G401.6 (cell line): ENCODE measurements around the gene GREB1.

ENCODE experiments used
- FAIRE-seq: peaks from 2 replicates; lab custom pipeline; 2012; peaks lifted over from hg19 to GRCh38; lab: Jason Lieb, UNC

The GREB1 gene

GRCh38 chr2:11533278-11534070, at the start of gene GREB1:
TSS of gene GREB1 (plus strand) at chr2:11534045. CDS start at chr2:11556615, 22,570 bp downstream.
- FAIRE-seq, result no peak

DNA sequence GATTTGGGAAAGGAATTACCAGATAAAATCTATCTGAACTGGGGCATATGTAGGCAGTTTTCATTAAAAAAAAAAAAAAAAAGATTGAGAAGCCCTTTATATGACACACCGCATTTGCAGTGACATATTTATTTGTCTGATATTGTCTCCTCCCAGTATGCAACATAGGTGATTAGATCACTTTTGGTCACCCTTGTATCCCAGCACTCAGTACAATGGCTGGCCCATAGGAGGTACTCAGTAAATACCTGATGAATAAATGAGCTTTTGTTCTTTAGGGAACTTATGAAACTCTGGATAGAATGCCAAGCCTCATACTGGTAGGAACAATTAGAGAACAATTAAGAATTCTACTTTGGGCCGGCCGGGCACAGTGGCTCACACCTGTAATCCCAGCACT, 45.0 kb upstream of the GREB1 start:
- no peak for FAIRE-seq

- FAIRE-seq, result no peak
Observed at GRCh38 chr2:11490194-11490593, 43.7 kb upstream of the GREB1 start.

DNA sequence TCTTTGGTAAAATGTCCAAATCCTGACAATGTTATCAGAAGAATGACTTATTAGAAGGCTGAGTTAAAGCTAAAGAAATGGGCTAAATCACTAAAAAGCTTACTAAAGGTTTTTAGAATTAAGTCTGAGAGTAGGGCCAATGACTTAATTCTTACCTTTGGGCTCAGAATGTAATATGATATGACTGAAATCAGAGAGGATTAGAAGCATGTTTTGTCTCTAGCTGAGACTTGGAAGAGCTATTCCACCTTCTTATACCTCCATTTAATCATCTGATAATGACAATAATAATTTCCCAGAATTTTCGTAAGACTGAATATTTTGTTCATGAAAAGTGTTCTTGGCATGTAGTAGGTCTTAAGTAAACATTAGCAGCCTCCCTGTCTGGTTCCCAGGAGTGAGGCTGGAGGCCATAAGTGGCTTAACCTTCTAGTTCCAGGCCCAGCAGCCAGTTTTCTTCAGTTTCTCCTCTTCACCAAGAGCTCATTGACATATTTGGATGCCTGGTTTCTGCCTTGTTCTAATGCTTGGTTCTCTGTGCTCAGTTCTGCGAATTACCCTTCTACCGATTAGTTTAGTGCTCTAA, 42.4 kb upstream of the GREB1 start:
- no peak for FAIRE-seq

DNA sequence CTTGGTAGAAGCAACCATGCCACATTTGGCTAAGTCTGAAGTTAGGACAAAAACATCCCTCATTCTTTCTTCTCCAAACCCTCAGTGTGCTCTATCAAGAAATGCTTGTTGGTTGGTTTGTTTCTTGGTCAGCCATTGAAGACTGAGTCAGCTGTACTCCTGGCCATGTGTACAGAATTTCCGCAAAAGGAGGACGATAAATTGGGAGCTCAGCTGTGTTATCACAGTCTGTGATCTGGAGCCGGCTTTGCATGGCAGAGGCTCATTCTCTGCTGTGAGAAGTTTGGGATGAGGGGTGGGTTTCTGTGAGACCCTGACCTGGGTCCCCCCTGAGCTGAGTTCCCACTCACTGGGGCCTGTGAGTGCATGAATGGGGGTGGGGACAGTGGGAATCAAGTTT, 41.6 kb upstream of the GREB1 start:
- FAIRE-seq, result no peak

GRCh38 chr2:11492720-11493119, 41.1 kb upstream of the GREB1 start:
- no peak for FAIRE-seq

- FAIRE-seq, result no peak
Observed at GRCh38 chr2:11493282-11493681, 40.6 kb upstream of the GREB1 start.

DNA sequence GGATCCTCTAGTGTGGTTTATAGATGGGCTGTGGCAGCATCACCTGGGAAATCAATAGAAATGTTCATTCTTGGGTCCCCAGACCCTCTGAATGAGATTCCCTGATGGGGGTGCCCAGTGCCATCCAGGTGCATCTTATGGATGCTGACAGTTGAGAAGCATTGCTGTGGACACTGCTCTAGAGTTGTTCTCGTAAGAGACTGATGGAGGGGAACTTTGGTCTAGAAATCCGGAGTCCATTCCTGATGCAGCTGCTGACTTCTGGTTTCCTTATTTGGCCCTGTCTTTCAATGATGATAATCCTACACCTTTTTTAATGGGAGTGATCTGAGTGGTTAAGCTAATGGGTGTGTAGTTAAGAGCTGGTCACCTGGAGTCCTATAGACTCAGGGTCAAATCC, 39.5 kb upstream of the GREB1 start:
- no peak for FAIRE-seq

DNA sequence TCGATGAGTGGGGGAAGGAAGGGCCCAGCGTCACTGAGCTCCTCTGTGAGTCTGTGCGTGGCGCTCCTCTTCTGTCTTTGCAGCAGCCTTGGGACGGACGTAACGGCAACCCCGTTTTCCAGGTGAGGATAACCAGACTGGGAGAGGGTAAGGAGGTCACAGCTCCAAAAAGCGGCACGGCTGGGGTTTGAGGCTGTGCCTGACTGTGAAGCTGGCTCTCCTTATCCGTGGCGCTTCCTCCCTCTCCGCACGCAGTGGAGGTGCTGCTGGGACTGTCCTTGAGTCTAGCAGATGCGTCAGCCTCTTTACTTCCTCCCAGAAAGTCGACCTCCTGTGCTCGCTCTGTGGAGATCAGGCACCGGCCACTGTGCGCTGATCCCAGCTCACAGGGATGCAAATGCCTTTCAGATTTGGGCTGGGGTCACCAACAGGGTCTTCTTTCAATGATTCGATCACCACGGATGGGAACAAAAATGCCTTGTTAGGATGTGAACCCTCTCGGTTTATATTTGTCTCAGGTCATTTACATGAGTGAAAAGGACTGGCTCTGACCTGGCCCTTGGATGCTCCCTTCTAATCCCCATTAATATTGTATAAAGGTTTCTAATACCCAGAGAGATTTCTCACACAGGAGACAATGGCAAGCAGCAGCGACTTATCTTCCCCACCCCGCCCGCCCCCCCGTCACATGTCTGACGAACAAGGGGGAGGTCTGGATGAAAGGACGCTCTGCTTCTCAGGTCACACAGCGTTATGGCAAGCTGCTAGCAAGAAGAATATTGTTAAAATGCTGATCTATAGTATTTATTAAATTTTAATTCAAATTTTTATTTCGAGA, 37.8 kb upstream of the GREB1 start:
- FAIRE-seq, result no peak

GRCh38 chr2:11498543-11499034, 35.3 kb upstream of the GREB1 start:
- no peak for FAIRE-seq

DNA sequence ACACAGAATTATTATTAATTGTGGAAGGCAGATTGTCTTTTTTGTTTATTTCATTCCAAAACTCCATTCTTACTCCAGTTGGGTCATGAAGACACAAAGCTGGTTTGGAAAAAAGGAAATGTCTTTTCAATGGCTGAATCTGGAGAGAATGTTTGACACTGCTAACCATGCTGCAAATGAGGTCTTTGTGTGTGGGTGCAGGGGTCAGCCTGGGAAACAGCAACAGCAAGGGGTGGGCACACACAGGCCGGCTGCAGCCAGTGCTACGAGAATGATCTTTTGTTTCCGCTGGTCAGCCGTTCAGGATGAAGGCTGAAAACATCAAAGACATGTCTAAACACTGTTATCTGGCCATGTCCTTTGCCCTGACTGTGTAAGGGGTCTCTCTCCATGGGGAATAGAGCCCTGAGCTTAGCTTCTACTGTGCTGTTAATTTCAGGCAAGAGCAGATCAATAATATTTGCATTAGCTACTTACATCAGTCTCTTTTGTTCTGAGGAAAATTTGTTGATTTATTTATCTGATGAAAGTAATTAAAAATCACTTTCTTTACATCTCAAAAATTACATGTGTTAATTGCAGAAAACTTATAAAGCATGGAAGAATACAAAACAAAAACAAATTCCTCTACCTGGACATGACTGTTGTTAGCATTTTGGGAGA, 34.6 kb upstream of the GREB1 start:
- FAIRE-seq, result no peak

DNA sequence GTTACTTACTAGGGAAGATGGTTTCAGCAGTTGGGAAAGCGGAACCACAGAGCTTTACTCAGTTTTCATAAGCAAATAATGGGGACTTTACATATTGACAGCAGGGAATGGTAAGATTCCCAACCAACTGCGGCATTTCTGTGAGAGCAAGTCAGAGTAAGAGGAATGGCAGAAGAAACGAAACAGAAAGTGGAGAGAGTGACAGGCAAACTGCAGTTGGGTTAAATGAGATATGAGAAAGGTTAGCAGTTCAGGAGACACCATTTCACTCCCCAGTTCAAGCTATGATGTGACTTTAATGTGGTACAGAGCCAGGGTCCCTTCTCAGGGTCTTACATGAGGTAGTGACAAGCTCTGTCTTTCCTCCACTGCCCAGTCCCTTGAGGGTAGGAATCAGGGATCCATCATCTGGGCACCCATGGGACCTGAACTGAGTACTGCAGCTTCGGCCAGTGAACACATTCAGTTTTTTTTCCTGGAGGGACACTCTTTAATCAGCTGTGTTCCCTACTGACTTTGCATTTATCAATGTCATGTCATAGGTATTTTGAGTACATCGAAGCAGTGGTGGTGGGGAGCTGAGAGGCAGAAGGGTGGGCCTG, 33.0 kb upstream of the GREB1 start:
- no peak for FAIRE-seq

GRCh38 chr2:11502740-11503292, 31.0 kb upstream of the GREB1 start:
- no peak for FAIRE-seq

DNA sequence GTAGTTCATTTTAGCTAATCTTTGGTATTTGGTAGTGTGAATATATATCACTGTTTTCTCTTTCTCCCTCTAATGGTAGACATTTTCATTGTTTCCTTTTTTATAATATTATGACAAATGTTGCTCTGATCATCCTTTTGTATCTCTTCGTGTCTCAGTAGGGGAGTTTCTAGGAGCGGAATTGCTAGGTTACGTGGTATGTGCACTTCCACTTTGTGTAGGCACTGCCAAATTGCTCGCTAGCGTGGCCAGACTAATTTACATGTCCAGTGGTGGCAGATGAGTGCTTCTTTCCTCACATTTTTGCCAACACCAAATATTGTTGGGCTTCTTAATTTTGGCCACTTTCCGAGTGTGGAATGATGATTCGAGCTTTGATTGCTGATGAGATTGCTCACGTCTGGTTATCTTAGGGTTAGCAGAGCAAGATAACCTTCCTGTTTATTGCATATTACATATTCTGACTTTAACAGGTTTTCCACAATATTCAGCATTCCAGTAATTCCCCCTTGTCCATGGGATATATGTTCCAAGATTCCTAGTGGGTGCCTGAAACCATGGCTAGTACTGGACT, 30.4 kb upstream of the GREB1 start:
- no peak for FAIRE-seq

DNA sequence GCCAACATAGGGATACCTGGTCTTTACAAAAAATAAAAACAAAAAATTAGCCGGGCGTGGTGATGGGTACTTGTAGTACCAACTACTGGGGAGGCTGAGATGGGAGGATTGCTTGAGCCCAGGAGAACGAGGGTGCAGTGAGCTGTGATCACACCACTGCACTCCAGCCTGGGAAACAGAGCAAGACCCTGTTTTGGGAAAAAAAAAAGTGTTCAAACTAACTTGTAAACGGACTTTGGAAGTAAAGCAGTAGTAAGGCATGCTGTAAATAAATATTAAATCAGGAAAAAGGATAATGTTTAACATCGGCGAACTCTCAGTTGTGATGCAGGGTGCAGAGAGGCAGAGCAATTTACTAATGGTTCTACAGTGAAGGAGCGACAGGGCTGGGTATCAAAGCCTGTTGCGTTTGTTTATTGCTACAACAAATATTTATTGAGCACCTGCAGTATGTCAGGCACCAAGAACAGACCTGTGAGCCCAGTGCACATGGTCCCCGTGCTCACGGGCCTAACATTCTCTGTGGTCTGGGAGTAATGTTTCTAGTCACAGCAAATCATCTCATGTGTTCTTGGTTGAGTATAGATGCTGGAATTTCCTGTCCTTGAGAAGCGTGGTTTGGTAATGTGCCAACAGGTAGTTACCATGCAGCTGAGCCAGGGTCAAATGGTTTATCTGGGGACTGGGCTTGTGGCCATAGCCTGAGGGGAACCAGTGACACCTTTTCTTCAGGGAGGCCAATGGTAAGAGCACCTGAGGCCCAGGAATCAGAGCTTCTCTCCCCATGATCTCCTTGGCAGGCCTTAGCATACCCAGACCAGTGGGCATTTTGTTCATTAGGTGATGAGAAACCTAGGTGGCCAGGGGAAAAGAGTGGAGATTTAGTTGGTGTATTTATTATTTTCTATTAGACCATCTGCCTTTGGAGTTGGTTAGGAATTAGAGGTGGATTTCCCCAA, 27.9 kb upstream of the GREB1 start:
- no peak for FAIRE-seq

DNA sequence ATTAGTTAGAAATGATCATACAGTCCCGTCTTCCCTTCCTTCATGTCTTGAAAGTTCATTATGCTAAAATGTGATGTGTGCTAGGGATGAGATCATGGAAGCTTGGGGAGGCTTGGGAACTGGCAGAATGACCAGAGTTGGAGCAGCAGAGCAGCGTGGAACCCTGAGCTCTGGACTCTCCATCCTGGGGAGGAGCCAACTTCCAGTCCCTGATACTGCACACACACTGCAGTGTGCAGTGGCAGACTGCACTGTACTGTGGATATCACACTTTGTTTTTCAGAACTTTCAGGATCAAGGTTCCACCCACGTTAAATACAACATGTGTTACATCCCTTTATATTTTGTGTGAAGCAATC, 27.3 kb upstream of the GREB1 start:
- FAIRE-seq, result no peak

GRCh38 chr2:11507517-11507916, 26.3 kb upstream of the GREB1 start:
- no peak for FAIRE-seq

DNA sequence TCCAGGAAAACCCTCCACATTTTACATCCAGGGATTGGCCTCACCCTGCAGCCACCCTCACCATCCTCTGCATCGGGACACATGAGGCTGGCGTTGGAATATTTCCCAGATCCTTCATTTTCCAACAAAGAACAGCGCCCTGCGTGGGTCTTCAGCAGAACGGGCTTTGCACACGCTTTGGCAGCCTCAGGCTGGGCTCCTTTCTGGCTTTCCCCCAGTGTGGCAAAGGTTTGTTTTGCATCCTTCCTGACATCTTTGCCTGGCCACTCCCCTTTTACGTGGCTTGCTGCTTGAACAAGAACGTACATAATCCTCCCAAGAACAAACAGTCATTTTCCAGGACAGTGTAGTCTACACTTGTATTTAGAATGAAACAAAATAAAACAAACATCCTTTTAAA, 25.6 kb upstream of the GREB1 start:
- no peak for FAIRE-seq

GRCh38 chr2:11509657-11510360, 24.0 kb upstream of the GREB1 start:
- no peak for FAIRE-seq

DNA sequence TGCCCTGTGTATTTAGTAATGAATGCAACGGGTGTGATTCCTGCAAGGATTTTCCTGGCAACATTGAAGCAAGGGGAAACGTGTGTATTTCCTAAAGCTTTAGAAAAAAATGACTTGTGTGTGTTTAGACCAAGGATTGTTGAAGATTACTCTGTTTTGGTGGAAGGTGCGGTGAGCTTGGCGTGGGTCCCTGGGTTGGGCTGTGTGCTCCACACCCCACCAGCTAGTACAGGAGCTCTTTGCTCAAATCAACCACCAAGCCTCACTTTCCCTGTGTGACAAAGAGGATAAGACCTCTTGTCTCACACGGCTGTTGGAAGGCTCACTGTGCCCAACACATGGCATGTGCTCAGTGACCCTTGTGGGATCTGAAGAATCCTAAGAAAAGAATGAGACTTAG, 21.4 kb upstream of the GREB1 start:
- no peak for FAIRE-seq
